Astrocyte of the spinal cord (primary cell): ENCODE data around the gene OXNAD1.

Experiments used
- DNase-seq: peaks from one replicate; pipeline ENCODE4 v3.0.0; 2011; ENCODE audit warnings: low read depth, low spot score
- H3K4me3 ChIP-seq: 2 replicates; pipeline ENCODE4 v1.5.1; 2011; ENCODE audit warnings: low read depth, mild to moderate bottlenecking, low read length, moderate library complexity
- in situ Hi-C: cut with HindIII; loops from 2 replicates; pipeline ENCODE4 v1.10.0; 2017; ENCODE audit warnings: low sequenced_read_pairs
- TF ChIP-seq, protein P1 (sequence below): IDR thresholded peaks from 2 replicates; pipeline ENCODE4 v1.5.1; 2012; ENCODE audit warnings: low read depth, mild to moderate bottlenecking, low read length, inconsistent platforms

The OXNAD1 gene

DNA sequence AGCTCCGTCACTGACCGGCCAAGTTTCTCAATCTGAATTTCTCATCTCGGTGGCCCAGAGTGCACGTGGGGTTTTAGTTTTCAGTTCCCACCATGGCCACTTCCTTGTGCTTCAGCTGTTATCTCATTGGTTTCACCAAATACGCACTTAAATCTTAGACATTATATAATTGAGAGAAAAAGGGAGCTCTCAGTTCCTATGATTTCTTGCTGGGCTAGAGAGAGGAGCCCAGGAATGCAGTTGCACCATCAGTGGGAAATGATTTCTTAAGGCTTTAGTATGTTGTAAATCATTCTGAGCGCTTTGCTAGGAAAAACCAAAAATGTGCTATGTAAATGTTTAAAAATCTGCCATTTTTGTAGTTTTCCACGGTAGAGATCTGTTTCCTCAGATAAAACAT, 53.2 kb downstream of the OXNAD1 start:
- no peak overlapping the region for H3K4me3 ChIP-seq
- TF ChIP-seq, protein P1, sequence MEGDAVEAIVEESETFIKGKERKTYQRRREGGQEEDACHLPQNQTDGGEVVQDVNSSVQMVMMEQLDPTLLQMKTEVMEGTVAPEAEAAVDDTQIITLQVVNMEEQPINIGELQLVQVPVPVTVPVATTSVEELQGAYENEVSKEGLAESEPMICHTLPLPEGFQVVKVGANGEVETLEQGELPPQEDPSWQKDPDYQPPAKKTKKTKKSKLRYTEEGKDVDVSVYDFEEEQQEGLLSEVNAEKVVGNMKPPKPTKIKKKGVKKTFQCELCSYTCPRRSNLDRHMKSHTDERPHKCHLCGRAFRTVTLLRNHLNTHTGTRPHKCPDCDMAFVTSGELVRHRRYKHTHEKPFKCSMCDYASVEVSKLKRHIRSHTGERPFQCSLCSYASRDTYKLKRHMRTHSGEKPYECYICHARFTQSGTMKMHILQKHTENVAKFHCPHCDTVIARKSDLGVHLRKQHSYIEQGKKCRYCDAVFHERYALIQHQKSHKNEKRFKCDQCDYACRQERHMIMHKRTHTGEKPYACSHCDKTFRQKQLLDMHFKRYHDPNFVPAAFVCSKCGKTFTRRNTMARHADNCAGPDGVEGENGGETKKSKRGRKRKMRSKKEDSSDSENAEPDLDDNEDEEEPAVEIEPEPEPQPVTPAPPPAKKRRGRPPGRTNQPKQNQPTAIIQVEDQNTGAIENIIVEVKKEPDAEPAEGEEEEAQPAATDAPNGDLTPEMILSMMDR: no peak
- no peak for DNase-seq
- in situ Hi-C loops: no loop called here

DNA sequence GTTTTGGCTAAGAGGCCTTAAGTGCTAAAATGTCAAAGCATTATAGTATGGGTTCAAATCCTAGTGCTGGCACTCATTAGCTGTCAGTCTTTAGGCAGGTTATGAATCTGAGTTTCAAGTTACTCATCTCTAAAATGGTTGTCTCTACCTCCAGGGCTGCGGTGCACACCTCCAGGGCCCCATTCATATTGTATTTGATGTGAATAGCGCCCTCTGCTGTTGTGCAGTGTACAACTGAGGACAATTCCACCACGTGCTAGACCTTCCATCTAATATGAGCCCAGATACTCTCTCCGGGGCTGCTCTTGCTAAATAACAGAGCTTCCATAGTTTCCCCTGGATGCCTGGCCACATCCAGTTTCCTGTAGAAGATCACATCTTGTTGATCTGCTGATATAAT, 54.3 kb downstream of the OXNAD1 start:
- TF ChIP-seq, protein P1: peak; percentile 39
- no peak for DNase-seq
- no peak overlapping the region for H3K4me3 ChIP-seq
- in situ Hi-C loops: no loop called here

DNA sequence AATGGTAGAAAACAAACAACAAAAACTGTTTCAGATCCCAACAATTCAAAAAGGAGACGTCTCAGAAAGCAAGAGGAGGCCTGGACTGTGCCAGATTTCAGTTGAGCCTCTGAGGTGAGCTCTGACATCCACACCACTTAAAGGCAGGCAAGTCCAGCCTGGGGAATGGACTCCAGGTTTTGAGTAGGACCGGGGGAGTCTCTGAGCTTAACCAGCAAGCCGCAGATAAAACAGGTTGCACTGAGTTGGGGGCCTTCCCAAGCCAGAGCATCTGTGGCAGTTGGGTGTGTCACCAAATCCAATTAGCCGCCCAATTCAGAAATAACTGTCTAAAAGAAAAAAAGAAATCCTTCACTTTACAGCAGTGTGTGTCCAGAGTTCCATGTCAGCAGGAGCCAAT, 54.7 kb downstream of the OXNAD1 start:
- no peak overlapping the region for H3K4me3 ChIP-seq
- no peak for DNase-seq
- TF ChIP-seq, protein P1: no peak
- in situ Hi-C loops: no loop called here

DNA sequence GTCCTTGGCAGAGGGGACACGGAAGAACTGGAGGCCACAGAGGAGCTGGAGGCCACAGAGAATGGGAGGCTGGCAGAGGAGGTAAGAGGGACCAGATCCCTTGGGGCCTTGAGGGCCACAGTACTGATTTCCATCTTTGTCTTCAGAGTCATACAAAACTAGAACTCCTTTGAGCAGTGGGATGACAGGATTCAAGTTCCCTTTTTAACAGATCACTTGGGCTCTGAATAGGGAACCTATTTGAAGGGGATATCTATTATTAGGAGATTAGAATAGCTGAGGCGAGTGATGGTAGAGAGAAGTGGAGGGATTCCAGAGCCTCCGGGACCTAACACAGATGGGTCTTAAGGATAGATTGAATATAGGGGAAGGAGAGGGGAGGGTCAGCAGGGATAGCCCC, 55.7 kb downstream of the OXNAD1 start:
- no peak overlapping the region for H3K4me3 ChIP-seq
- TF ChIP-seq, protein P1: no peak
- in situ Hi-C loops: no loop called here
- DNase-seq: no peak

DNA sequence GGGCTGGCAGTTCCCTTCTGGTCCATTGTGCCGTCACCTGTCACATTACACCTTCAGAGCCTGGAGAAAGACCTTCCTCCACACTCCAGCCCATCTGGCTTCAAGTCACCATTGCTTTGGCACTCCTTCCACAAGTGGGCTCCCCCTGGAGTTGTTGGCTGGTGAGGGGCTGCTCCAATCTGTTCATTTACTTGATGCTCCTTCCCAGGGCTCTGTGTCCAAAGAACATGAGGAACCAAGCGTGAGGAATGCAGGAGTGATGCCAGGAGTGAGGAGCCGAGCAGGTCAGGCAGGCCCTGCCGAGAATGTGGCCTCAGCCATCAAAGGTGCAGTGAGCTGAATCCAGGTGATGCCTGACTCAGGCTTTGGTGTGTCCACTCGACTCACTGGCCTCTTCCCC, 57.2 kb downstream of the OXNAD1 start:
- TF ChIP-seq, protein P1: no peak
- no peak for DNase-seq
- in situ Hi-C loops: no loop called here
- H3K4me3 ChIP-seq: no peak overlapping the region

DNA sequence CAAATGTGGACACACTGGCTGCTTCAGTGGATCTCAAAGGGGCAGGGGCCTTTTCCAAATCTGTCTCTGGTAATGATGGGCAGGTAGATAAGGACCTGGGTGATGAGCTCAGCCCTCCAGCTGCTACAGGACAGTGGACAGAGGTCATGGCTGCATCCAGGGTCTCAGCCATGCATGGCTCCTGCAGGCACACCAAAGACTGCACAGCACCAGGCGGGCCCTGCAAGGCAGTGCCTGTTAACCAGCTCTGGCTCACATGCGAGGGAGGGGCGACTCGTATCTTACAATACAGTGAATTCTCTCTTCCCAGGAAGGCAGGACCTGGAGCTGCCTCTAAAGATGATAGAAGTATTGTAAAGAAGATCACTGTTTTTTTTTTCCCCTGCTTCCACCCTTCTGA, 58.7 kb downstream of the OXNAD1 start:
- in situ Hi-C loops: no loop called here
- TF ChIP-seq, protein P1: no peak
- no peak for DNase-seq
- H3K4me3 ChIP-seq: no peak overlapping the region

DNA sequence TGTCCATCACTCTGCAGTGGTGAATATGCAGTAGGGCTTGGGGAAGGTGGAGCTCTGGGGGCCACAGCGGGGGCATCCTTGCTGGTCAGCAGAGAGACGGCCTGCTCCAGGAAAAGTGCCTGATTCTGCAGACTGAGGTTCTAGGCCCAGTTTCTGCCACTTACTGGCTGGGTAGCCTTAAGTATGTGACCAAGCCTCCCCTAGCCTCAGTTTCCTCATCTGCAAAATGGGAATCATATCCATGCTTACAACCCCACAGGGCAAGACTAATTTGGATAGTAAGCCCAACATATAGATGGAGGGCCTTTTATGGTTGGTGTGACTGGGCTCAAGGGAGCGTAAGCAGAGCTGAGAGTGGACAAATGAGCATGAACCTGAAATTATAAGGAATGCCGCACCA, 60.8 kb downstream of the OXNAD1 start:
- H3K4me3 ChIP-seq: no peak overlapping the region
- DNase-seq: no peak
- TF ChIP-seq, protein P1: no peak
- in situ Hi-C loops: no loop called here
